ENCODE data around the gene PKLR. TPM values are rescaled to one million over a fixed set of nuclear protein-coding genes. Genes with fewer than 3 reads are reported as not detected.

The PKLR gene
- total RNA-seq, 1 experiment from 2014 or later, result 0.17 TPM

GRCh38 chr1:155267373-155267772, 33.9 kb downstream of the PKLR start:
- no peak for ATAC-seq
- peaks cover 40% of the 10 kb centered on the region for H3K79me2 ChIP-seq (ENCODE audit: insufficient read depth, low read length)
- H3K9me2 ChIP-seq (ENCODE audit: insufficient read depth), result no peaks in the 10 kb centered on the region
- TF ChIP-seq CEBPB (IDR thresholded peaks at IDR 0.05; ENCODE audit: low read depth) (no peak), POLR2AphosphoS5 (IDR thresholded peaks at IDR 0.05; ENCODE audit: low read depth, low read length) (no peak), TCF7L2 (IDR thresholded peaks at IDR 0.05; ENCODE audit: borderline replicate concordance, extremely low read depth, insufficient read depth, insufficient read length) (no peak), FOSL1 (IDR thresholded peaks at IDR 0.05; ENCODE audit: low read depth) (no peak), ZBTB33 (IDR thresholded peaks at IDR 0.05; ENCODE audit: extremely low read depth, insufficient replicate concordance, low read length) (no peak), SP1 (IDR thresholded peaks at IDR 0.05; ENCODE audit: low read depth) (no peak), SIN3A (IDR thresholded peaks at IDR 0.05; ENCODE audit: low read depth) (no peak), SRF (IDR thresholded peaks at IDR 0.05; ENCODE audit: low read depth) (no peak), RAD21 (IDR thresholded peaks at IDR 0.05; ENCODE audit: low read depth) (no peak), ZFX (IDR thresholded peaks at IDR 0.05) (no peak), CBX3 (IDR thresholded peaks at IDR 0.05; ENCODE audit: low read depth) (no peak), EZH2phosphoT487 (IDR thresholded peaks at IDR 0.05; ENCODE audit: borderline replicate concordance) (no peak), ELF1 (IDR thresholded peaks at IDR 0.05; ENCODE audit: borderline replicate concordance, low read depth) (no peak), EGR1 (IDR thresholded peaks at IDR 0.05; ENCODE audit: low read depth) (no peak), JUND (IDR thresholded peaks at IDR 0.05) (no peak), YY1 (IDR thresholded peaks at IDR 0.05; ENCODE audit: extremely low read depth, insufficient replicate concordance, low read depth, low read length) (no peak), POLR2A (IDR thresholded peaks at IDR 0.05; ENCODE audit: borderline replicate concordance, extremely low read depth, insufficient read depth, insufficient read length) (no peak), ZNF274 (IDR thresholded peaks at IDR 0.05; ENCODE audit: low read depth, low read length) (no peak)
- TF ChIP-seq, protein P1, sequence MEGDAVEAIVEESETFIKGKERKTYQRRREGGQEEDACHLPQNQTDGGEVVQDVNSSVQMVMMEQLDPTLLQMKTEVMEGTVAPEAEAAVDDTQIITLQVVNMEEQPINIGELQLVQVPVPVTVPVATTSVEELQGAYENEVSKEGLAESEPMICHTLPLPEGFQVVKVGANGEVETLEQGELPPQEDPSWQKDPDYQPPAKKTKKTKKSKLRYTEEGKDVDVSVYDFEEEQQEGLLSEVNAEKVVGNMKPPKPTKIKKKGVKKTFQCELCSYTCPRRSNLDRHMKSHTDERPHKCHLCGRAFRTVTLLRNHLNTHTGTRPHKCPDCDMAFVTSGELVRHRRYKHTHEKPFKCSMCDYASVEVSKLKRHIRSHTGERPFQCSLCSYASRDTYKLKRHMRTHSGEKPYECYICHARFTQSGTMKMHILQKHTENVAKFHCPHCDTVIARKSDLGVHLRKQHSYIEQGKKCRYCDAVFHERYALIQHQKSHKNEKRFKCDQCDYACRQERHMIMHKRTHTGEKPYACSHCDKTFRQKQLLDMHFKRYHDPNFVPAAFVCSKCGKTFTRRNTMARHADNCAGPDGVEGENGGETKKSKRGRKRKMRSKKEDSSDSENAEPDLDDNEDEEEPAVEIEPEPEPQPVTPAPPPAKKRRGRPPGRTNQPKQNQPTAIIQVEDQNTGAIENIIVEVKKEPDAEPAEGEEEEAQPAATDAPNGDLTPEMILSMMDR (IDR thresholded peaks at IDR 0.05 in 2 of 3, conservative IDR thresholded peaks at IDR 0.05 in 1 of 3; ENCODE audit: borderline replicate concordance in 1 of 3, insufficient read depth in 1 of 3, low read depth in 2 of 3, low read length in 2 of 3), result no peak
- TF ChIP-seq, protein P2, sequence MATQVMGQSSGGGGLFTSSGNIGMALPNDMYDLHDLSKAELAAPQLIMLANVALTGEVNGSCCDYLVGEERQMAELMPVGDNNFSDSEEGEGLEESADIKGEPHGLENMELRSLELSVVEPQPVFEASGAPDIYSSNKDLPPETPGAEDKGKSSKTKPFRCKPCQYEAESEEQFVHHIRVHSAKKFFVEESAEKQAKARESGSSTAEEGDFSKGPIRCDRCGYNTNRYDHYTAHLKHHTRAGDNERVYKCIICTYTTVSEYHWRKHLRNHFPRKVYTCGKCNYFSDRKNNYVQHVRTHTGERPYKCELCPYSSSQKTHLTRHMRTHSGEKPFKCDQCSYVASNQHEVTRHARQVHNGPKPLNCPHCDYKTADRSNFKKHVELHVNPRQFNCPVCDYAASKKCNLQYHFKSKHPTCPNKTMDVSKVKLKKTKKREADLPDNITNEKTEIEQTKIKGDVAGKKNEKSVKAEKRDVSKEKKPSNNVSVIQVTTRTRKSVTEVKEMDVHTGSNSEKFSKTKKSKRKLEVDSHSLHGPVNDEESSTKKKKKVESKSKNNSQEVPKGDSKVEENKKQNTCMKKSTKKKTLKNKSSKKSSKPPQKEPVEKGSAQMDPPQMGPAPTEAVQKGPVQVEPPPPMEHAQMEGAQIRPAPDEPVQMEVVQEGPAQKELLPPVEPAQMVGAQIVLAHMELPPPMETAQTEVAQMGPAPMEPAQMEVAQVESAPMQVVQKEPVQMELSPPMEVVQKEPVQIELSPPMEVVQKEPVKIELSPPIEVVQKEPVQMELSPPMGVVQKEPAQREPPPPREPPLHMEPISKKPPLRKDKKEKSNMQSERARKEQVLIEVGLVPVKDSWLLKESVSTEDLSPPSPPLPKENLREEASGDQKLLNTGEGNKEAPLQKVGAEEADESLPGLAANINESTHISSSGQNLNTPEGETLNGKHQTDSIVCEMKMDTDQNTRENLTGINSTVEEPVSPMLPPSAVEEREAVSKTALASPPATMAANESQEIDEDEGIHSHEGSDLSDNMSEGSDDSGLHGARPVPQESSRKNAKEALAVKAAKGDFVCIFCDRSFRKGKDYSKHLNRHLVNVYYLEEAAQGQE (IDR thresholded peaks at IDR 0.05; ENCODE audit: low read depth), result no peak
- no peak overlapping the region for H3K27ac ChIP-seq (ENCODE audit: low read depth, low read length)
- ChIA-PET POLR2A (no interaction called here), RAD21 (ENCODE audit: low non-redundant PET in 1 of 2, low total read pairs in 2 of 2, uncharacterized antibody in 2 of 2, unreplicated experiment in 2 of 2) (no interaction called here), CTCF (interaction anchor here (1.0 kb wide), 1 partner anchor 94 kb away, joined by 3 read pairs; the partner anchor contains the start of gene KRTCAP2)
- BruUV-seq (replicated peaks), result no TSS peak
- H3K4me2 ChIP-seq (ENCODE audit: low read length), result no peak overlapping the region
- no peak overlapping the region for H2AFZ ChIP-seq (ENCODE audit: low read depth, low read length, poor library complexity, severe bottlenecking)
- no peak for DNase-seq (ENCODE audit: low read depth, low spot score)
- H4K20me1 ChIP-seq (ENCODE audit: insufficient read depth), result no peaks in the 10 kb centered on the region
- no peak overlapping the region for H3K4me3 ChIP-seq (replicated peaks in 1 of 2; ENCODE audit: low read depth in 1 of 2, low read length in 2 of 2)
- intact Hi-C loops (cut with micrococcal nuclease), result no loop called here
- H3K9me3 ChIP-seq (ENCODE audit: control insufficient read depth in 1 of 2, insufficient read depth in 1 of 2, low read depth in 1 of 2, low read length in 2 of 2), result no peaks in the 10 kb centered on the region
- no peaks in the 10 kb centered on the region for H3K27me3 ChIP-seq (ENCODE audit: insufficient read depth, low read length)
- H3K4me1 ChIP-seq (ENCODE audit: control insufficient read depth in 1 of 2, insufficient read depth in 2 of 2, low read length in 2 of 2), result peaks cover 3 to 9% of the 10 kb centered on the region in 2 experiments; a peak in 3 of 4 replicates
- no peak overlapping the region for H3K9ac ChIP-seq (ENCODE audit: low read length)
- H3K36me3 ChIP-seq (ENCODE audit: control insufficient read depth in 1 of 2, insufficient read depth in 2 of 2, low read length in 2 of 2), result peaks cover 59 to 75% of the 10 kb centered on the region in 2 experiments
